K562 (cell line): ENCODE data around the gene SNU13. TPM values are rescaled to one million over a fixed set of nuclear protein-coding genes. Genes with fewer than 3 reads are reported as not detected.
A peak's percentile ranks its signal among the peaks of the same experiment; 100 is the strongest.

Source experiments
- ATAC-seq: fragments of 200-7000 bp; cut with Tn5 transposase; 3 replicates; pipeline ENCODE4 v1.9.1; 2020; ENCODE audit warnings: moderate library complexity
- BruUV-seq: library from RNA; stranded (reverse); fragments of 400-500 nt; replicated peaks from 2 replicates; lab custom pipeline; 2021; lab: Mats Ljungman, UMichigan
- CTCF ChIA-PET: fragments of 300-600 bp; formaldehyde crosslinking; extraction: SDS; loops from one replicate; lab custom pipeline; 2021; ENCODE audit warnings: low intra/inter-chr PET ratio; lab: Yijun Ruan, JAX
- POLR2A ChIA-PET: fragments of 300-600, 350-650 bp; sonication (Branson Sonifier 250); formaldehyde crosslinking; extraction: SDS; loops from one replicate; lab custom pipeline; 2021; ENCODE audit warnings: antibody characterized with exemption, inconsistent platforms; lab: Yijun Ruan, JAX
- DNase-seq, 4 experiments: peaks; one replicate each; pipeline versions ENCODE4 v3.0.0 to v3.0.0-alpha.2; 2011 to 2018; ENCODE audit warnings: low spot score in 3 of 4, mixed read lengths in 3 of 4; ENCODE audit errors: extremely low read depth in 1 of 4
- FAIRE-seq: peaks from 2 replicates; lab custom pipeline; 2011; peaks lifted over from hg19 to GRCh38; lab: Jason Lieb, UNC
- H2AFZ ChIP-seq: 2 replicates; pipeline ENCODE4 v1.6.0; 2011; ENCODE audit warnings: low read depth, low read length, control low read depth, inconsistent platforms
- H3K27ac ChIP-seq: fragments of 200-600 bp; 3 replicates; pipeline ENCODE4 v1.8.0; 2011; ENCODE audit warnings: low read depth, mild to moderate bottlenecking, control low read depth, inconsistent platforms, low read length, moderate library complexity, mixed read lengths; ENCODE audit errors: extremely low read depth
- H3K27me3 ChIP-seq, 2 experiments: fragments of 300-600 bp in 1 of 2; 2 replicates in 1 of 2; 3 replicates in 1 of 2; pipeline versions ENCODE4 v1.6.0 to v1.8.0; 2011; ENCODE audit warnings: inconsistent platforms in 2 of 2, low read length in 2 of 2, mild to moderate bottlenecking in 1 of 2, mixed read lengths in 1 of 2, moderate library complexity in 1 of 2; ENCODE audit not compliant: control insufficient read depth in 2 of 2, insufficient read depth in 2 of 2
- H3K36me3 ChIP-seq: fragments of 300-600 bp; 3 replicates; pipeline ENCODE4 v1.8.0; 2011; ENCODE audit warnings: mild to moderate bottlenecking, low read length, inconsistent platforms; ENCODE audit not compliant: control insufficient read depth, insufficient read depth
- H3K4me1 ChIP-seq, 2 experiments: fragments of 200-600 bp in 1 of 2; replicated peaks in 1 of 2; 2 replicates in 1 of 2; 3 replicates in 1 of 2; pipeline versions ENCODE4 v1.5.1 to v1.8.0; 2011; ENCODE audit warnings: inconsistent platforms in 2 of 2, low read length in 2 of 2, mild to moderate bottlenecking in 1 of 2, mixed read lengths in 1 of 2, moderate library complexity in 1 of 2; ENCODE audit not compliant: control insufficient read depth in 2 of 2, insufficient read depth in 2 of 2
- H3K4me2 ChIP-seq: 2 replicates; pipeline ENCODE4 v1.6.1; 2011; ENCODE audit warnings: low read length, control low read depth, inconsistent platforms, mixed read lengths; ENCODE audit not compliant: insufficient read depth
- H3K4me3 ChIP-seq: fragments of 200-600 bp; sonication (generic), shearing (Covaris generic); 2 replicates; pipeline ENCODE4 v1.5.1; 2016; ENCODE audit warnings: control low read depth, inconsistent platforms
- H3K79me2 ChIP-seq: fragments of 200-600 bp; 3 replicates; pipeline ENCODE4 v1.8.0; 2011; ENCODE audit warnings: low read length, inconsistent platforms; ENCODE audit not compliant: control insufficient read depth, insufficient read depth
- H3K9ac ChIP-seq, 2 experiments: 2 replicates each; pipeline versions ENCODE4 v1.6.0 to v1.6.1; 2011; ENCODE audit warnings: low read depth in 2 of 2, low read length in 2 of 2, control low read depth in 1 of 2, inconsistent platforms in 1 of 2, mild to moderate bottlenecking in 1 of 2, mixed read lengths in 1 of 2; ENCODE audit not compliant: insufficient read depth in 1 of 2
- H3K9me1 ChIP-seq: one replicate; pipeline ENCODE4 v1.6.0; 2011; ENCODE audit warnings: inconsistent platforms, mild to moderate bottlenecking, low read length, moderate library complexity; ENCODE audit not compliant: control insufficient read depth, insufficient read depth
- H3K9me3 ChIP-seq: replicated peaks from 2 replicates; pipeline ENCODE4 v1.5.1; 2011; ENCODE audit warnings: low read depth, low read length, inconsistent platforms; ENCODE audit not compliant: control insufficient read depth, insufficient read depth
- H4K20me1 ChIP-seq: replicated peaks from 2 replicates; pipeline ENCODE4 v1.6.1; 2011; ENCODE audit warnings: low read length, inconsistent platforms, mixed read lengths; ENCODE audit not compliant: control insufficient read depth, insufficient read depth
- ATF1 ChIP-seq, 2 experiments: fragments of 450-650 bp in 1 of 2; IDR thresholded peaks; 2 replicates each; pipeline ENCODE4 v1.6.1; 2016; ENCODE audit warnings: missing compliant biosample characterization in 1 of 2, missing genetic modification characterization in 1 of 2
- CC2D1A ChIP-seq: fragments of 450-650 bp; IDR thresholded peaks from 2 replicates; pipeline ENCODE4 v1.6.1; 2017; ENCODE audit warnings: mild to moderate bottlenecking
- NCOA1 ChIP-seq: fragments of 450-650 bp; IDR thresholded peaks from 2 replicates; pipeline ENCODE4 v1.6.1; 2016; ENCODE audit warnings: low read depth
- POLR2A ChIP-seq: fragments of 450-650 bp; conservative IDR thresholded peaks from 2 replicates; pipeline ENCODE4 v1.6.1; 2016
- POLR2AphosphoS5 ChIP-seq: IDR thresholded peaks from 2 replicates; pipeline ENCODE4 v1.6.1; 2011; ENCODE audit warnings: mild to moderate bottlenecking, low read depth, low read length, moderate library complexity; ENCODE audit not compliant: control insufficient read depth, insufficient read depth
- ZNF24 ChIP-seq: fragments of 450-650 bp; IDR thresholded peaks from 2 replicates; pipeline ENCODE4 v1.6.1; 2016
- in situ Hi-C: fragments of 300-500 bp; cut with MboI; formaldehyde crosslinking; loops from 4 replicates; pipeline ENCODE4 v1.15.0; 2018; ENCODE audit warnings: inconsistent platforms, mixed read lengths
- intact Hi-C: fragments of 100-400 bp; cut with micrococcal nuclease; formaldehyde crosslinking; loops from 2 replicates; pipeline ENCODE4 v1.14.2; 2022
- polyA plus RNA-seq, 8 experiments: library from polyadenylated mRNA; depleted of rRNA in 4 of 8; stranded (reverse) in 5 of 8; unstranded in 3 of 8; fragments of >200 nt; fragmentation: Nextera tagmentation in 2 of 8; fragmentation: Illumina TruSeq in 1 of 8; extraction: Ambion mirVana in 2 of 8; extraction: Trizol in 1 of 8; gene quantifications; 2 replicates each; pipeline versions ENCODE4 v1.2.1 to v1.2.3, GENCODE V29; 2011 to 2014; ENCODE audit warnings: inconsistent platforms in 1 of 8, missing spikeins in 1 of 8
- total RNA-seq, 7 experiments: library from RNA; depleted of rRNA in 6 of 7; stranded (reverse); fragments of >200 nt in 6 of 7; fragmentation: Illumina TruSeq in 2 of 7; extraction: Trizol in 2 of 7; gene quantifications; 2 replicates each; pipeline versions ENCODE4 v1.2.1 to v1.2.3, GENCODE V29; 2011 to 2021; ENCODE audit warnings: low replicate concordance in 1 of 7
- TF ChIP-seq, protein P1 (sequence below): fragments of 450-650 bp; IDR thresholded peaks from 2 replicates; pipeline ENCODE4 v1.6.1; 2016; ENCODE audit warnings: missing biosample characterization, missing genetic modification characterization

Gene SNU13
- total and polyA plus RNA-seq, 9 of the 15 experiments (the other 6 are each of a cell fraction or from before 2014, with no cell fraction given), result 185 to 981 (median 283) TPM

DNA sequence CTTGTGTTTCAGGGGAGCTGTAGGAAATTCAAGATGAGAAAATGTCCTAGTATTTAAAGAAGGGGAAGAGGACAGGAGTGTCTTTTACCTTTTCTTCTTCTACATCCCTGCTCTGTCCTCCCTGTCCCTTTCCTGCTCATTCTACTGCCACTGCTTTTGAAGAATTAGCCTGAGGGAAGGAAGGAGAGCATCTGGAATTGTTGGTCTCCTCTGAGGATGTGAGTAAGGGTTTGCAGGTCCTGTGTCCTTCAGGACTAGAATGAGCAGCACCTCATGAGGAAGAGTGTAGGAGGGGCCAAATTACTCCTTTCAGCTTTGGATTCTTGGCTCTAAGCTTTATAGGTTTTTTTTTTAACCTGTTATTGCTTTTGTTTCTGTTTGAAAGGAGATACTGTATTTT lies 24.2 kb downstream of the SNU13 start:
- Histone ChIP-seq H3K4me1 (peaks cover 6 to 14% of the 10 kb centered on the region in 2 experiments; a peak in 3 of 5 replicates), H3K27ac (no peak overlapping the region), H2AFZ (no peak overlapping the region), H3K4me2 (no peak overlapping the region)
- DNase-seq, result no peak
- BruUV-seq, result no TSS peak
- in situ Hi-C loops, result no loop called here
- TF ChIP-seq POLR2A, result 0 out of 2 replicates have a peak, but pooled peaks have one; percentile 35
- TF ChIP-seq ATF1 (CRISPR knock-in tag; IDR thresholded peaks at IDR 0.05), result no peak
- TF ChIP-seq ATF1 (tag; IDR thresholded peaks at IDR 0.05), result no peak
- TF ChIP-seq CC2D1A, result no peak
- TF ChIP-seq, protein P1, sequence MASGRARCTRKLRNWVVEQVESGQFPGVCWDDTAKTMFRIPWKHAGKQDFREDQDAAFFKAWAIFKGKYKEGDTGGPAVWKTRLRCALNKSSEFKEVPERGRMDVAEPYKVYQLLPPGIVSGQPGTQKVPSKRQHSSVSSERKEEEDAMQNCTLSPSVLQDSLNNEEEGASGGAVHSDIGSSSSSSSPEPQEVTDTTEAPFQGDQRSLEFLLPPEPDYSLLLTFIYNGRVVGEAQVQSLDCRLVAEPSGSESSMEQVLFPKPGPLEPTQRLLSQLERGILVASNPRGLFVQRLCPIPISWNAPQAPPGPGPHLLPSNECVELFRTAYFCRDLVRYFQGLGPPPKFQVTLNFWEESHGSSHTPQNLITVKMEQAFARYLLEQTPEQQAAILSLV (tag), result no peak
- TF ChIP-seq NCOA1, result no peak
- no peak for TF ChIP-seq ZNF24
- 0 out of 2 replicates have a peak, but pooled peaks have one; percentile 57 for TF ChIP-seq POLR2AphosphoS5
- TF ChIP-seq, all 486 proteins: peak for 2
- ATAC-seq, result no peak
- Histone ChIP-seq H3K9ac (no peak overlapping the region), H3K9me1 (no peaks in the 10 kb centered on the region), H3K9me3 (no peaks in the 10 kb centered on the region), H4K20me1 (no peaks in the 10 kb centered on the region), H3K4me3 (no peak overlapping the region), H3K36me3 (peaks cover 61% of the 10 kb centered on the region), H3K79me2 (0 out of 3 replicates have a peak, but pooled peaks cover 3% of the 10 kb centered on the region), H3K27me3 (no peaks in the 10 kb centered on the region)
- intact Hi-C loops, result no loop called here
- POLR2A ChIA-PET, result interaction anchor here (1.6 kb wide), 1 partner anchor 10 kb away, joined by 4 read pairs; no protein-coding TSS in a partner anchor
- FAIRE-seq, result no peak
- CTCF ChIA-PET, result no interaction called here
